Activated T-cell treated with anti-CD3 and anti-CD28 coated beads, Interleukin-2, amount 50 U/mL, for 72 hours (primary cell): ENCODE measurements around the gene GPRC5B. TPM values are rescaled to one million over a fixed set of nuclear protein-coding genes. Genes with fewer than 3 reads are reported as not detected.
A peak's percentile ranks its signal among the peaks of the same experiment; 100 is the strongest.

Experiments
- ATAC-seq, 2 donors: fragments of 150-1000 bp; cut with Tn5 transposase; replicated peaks in 1 of 2; 2 replicates each; pipeline ENCODE4 v1.10.0; 2021; ENCODE audit warnings: moderate library complexity in 2 of 2, mild to moderate bottlenecking in 1 of 2
- DNase-seq, 2 donors: peaks; one replicate each; pipeline ENCODE4 v3.0.0; 2021 to 2022; ENCODE audit warnings: mixed read lengths in 1 of 2
- H3K27ac Mint-ChIP-seq: one replicate; pipeline ENCODE4 v1.8.0; 2022; ENCODE audit warnings: mild to moderate bottlenecking, moderate library complexity, mixed read lengths
- H3K27me3 Mint-ChIP-seq: one replicate; pipeline ENCODE4 v1.8.0; 2022; ENCODE audit warnings: low read depth, mixed read lengths
- H3K36me3 Mint-ChIP-seq, 2 donors: one replicate each; pipeline ENCODE4 v1.8.0; 2022; ENCODE audit warnings: mixed read lengths in 2 of 2, mild to moderate bottlenecking in 1 of 2; ENCODE audit not compliant: insufficient read depth in 2 of 2
- H3K4me1 Mint-ChIP-seq: one replicate; pipeline ENCODE4 v1.8.0; 2022; ENCODE audit warnings: low read depth, mixed read lengths
- H3K4me3 Mint-ChIP-seq, 2 donors: one replicate each; pipeline ENCODE4 v1.8.0; 2022; ENCODE audit warnings: mild to moderate bottlenecking in 2 of 2, mixed read lengths in 2 of 2, moderate library complexity in 2 of 2
- H3K9me3 Mint-ChIP-seq, 2 donors: one replicate each; pipeline ENCODE4 v1.8.0; 2022; ENCODE audit warnings: mixed read lengths in 2 of 2
- total RNA-seq, 2 donors: library from RNA; stranded (reverse); gene quantifications; one replicate each; pipeline ENCODE4 v1.2.3, GENCODE V29; 2022

GPRC5B gene
- total RNA-seq, 2 donors from 2014 or later = 0.17 TPM; not detected in 1

- H3K9me3 Mint-ChIP-seq = peaks cover 0 to 2% of the 10 kb centered on the region in 2 donors
- H3K36me3 Mint-ChIP-seq = no peaks in the 10 kb centered on the region
- ATAC-seq (peak; percentile 64 to 65), DNase-seq (peak; percentile 81 to 85)
- peak overlapping the region; percentile 78 to 81 for H3K4me3 Mint-ChIP-seq
- no peak overlapping the region for H3K27ac Mint-ChIP-seq
- H3K27me3 Mint-ChIP-seq = peaks cover 22% of the 10 kb centered on the region
- H3K4me1 Mint-ChIP-seq = peaks cover 24% of the 10 kb centered on the region
Observed at GRCh38 chr16:19886073-19886941, 1.7 kb upstream of the GPRC5B start.

DNA sequence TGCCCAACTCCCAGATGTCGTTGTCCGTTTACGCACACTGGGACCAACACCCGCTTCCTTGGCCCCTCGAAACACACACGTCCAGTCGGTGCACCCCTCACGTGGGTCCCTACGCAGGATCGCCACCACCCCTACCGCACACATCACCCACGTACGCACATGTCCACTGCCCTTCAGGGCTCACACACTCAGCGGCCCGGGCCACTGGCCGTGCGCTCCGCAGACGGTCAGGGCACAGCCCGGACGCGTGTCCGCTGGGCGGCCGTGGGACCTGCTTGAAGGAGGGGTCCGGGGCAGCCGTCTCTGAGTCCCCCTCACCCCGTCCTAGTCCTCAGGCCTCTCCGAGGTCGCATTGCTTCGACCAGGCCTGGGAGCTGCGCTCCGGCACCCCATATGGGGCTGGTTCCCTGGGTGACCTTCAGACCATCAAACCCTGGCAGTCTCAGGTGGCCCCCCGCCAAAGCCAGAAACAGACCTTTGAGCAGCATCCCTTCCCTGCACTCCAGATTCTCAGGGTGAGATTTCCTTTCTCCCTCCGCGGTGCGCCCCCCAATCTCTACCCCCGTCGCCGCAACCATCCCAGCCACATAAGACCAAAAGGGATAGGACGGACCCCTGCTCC is 914 bp upstream of the GPRC5B start:
- H3K4me3 Mint-ChIP-seq = peak overlapping the region; percentile 78 to 81
- H3K4me1 Mint-ChIP-seq = peaks cover 24% of the 10 kb centered on the region
- no peak overlapping the region for H3K27ac Mint-ChIP-seq
- peaks cover 22% of the 10 kb centered on the region for H3K27me3 Mint-ChIP-seq
- ATAC-seq = peak; percentile 4 to 19
- peak in 1 of 2 donors; percentile 9 for DNase-seq
- H3K9me3 Mint-ChIP-seq = no peaks in the 10 kb centered on the region
- no peaks in the 10 kb centered on the region for H3K36me3 Mint-ChIP-seq

- peak overlapping the region; percentile 59 to 75 for H3K4me3 Mint-ChIP-seq
- peak in 1 of 2 donors; percentile 24 for ATAC-seq
- no peak for DNase-seq
Observed at GRCh38 chr16:19883966-19884485, 622 bp downstream of the GPRC5B start.

GRCh38 chr16:19883296-19883965 is 1.2 kb downstream of the GPRC5B start:
- no peaks in the 10 kb centered on the region for H3K36me3 Mint-ChIP-seq
- peaks cover 22% of the 10 kb centered on the region for H3K27me3 Mint-ChIP-seq
- ATAC-seq (no peak), DNase-seq (peak in 1 of 2 donors; percentile 9)
- H3K27ac Mint-ChIP-seq = no peak overlapping the region
- H3K9me3 Mint-ChIP-seq = no peaks in the 10 kb centered on the region
- peaks cover 17% of the 10 kb centered on the region for H3K4me1 Mint-ChIP-seq
- peak overlapping the region; percentile 59 to 75 for H3K4me3 Mint-ChIP-seq

More at GRCh38 chr16:19883966-19884485, 622 bp downstream of the GPRC5B start:
- peaks cover 22% of the 10 kb centered on the region for H3K4me1 Mint-ChIP-seq
- peaks cover 22% of the 10 kb centered on the region for H3K27me3 Mint-ChIP-seq
- H3K27ac Mint-ChIP-seq = no peak overlapping the region
- no peaks in the 10 kb centered on the region for H3K9me3 Mint-ChIP-seq
- H3K36me3 Mint-ChIP-seq = no peaks in the 10 kb centered on the region

- ATAC-seq (no peak), DNase-seq (no peak)
- no peak overlapping the region for H3K4me3 Mint-ChIP-seq
- peaks cover 22% of the 10 kb centered on the region for H3K27me3 Mint-ChIP-seq
- no peaks in the 10 kb centered on the region for H3K36me3 Mint-ChIP-seq
- H3K4me1 Mint-ChIP-seq = peaks cover 17% of the 10 kb centered on the region
- no peaks in the 10 kb centered on the region for H3K9me3 Mint-ChIP-seq
- H3K27ac Mint-ChIP-seq = no peak overlapping the region
Observed at GRCh38 chr16:19882646-19883045, 2.0 kb downstream of the GPRC5B start.

- ATAC-seq = no peak
- no peak for DNase-seq
- no peak overlapping the region for H3K27ac Mint-ChIP-seq
- H3K36me3 Mint-ChIP-seq = no peaks in the 10 kb centered on the region
- no peaks in the 10 kb centered on the region for H3K9me3 Mint-ChIP-seq
- H3K27me3 Mint-ChIP-seq = peaks cover 22% of the 10 kb centered on the region
- no peak overlapping the region for H3K4me3 Mint-ChIP-seq
- peaks cover 17% of the 10 kb centered on the region for H3K4me1 Mint-ChIP-seq
Observed at GRCh38 chr16:19882186-19882585, 2.5 kb downstream of the GPRC5B start.

DNA sequence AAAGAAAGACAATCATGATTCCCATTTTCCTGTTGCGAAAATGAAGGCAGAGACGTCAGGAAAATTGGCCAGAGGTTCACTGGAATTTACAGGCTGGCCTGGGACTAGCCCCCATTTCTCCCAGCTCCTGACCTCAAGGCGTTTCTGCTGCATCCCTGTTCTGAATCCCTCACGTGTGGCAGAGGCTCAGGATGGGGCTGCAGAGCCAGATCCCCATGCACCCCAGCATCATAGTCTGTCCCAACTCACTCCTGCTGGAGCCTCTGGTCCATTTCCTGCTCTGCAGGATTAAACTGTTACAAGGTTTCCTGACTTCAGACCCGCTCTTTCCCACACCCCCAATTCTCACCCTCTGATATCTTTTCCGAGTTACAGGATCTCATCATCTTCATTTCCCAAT is 2.9 kb downstream of the GPRC5B start:
- Mint-ChIP-seq H3K27me3 (peaks cover 22% of the 10 kb centered on the region), H3K4me3 (no peak overlapping the region), H3K36me3 (no peaks in the 10 kb centered on the region), H3K27ac (no peak overlapping the region), H3K9me3 (no peaks in the 10 kb centered on the region), H3K4me1 (peaks cover 17% of the 10 kb centered on the region)
- no peak for ATAC-seq
- DNase-seq = no peak

DNA sequence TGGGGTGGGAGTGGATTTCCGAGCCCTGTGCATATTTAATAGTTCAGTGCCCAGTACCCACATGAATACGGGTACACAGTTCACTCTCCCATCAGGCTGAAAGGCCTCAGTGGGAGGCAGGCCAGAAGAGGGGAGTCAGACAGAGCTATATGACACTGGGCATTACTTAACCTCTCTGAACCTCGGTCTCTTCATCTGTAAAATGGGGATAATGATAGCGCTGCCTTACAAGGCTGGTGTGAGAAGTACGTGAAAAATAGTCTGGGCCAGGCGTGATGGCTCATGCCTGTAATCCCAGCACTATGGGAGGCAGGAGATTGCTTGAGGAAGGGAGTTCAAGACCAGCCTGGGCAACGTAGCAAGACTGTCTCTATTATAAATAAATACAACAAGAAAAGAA is 3.6 kb downstream of the GPRC5B start:
- ATAC-seq (no peak), DNase-seq (no peak)
- Mint-ChIP-seq H3K4me1 (peaks cover 11% of the 10 kb centered on the region), H3K36me3 (no peaks in the 10 kb centered on the region), H3K4me3 (no peak overlapping the region), H3K27me3 (peaks cover 20% of the 10 kb centered on the region), H3K9me3 (no peaks in the 10 kb centered on the region), H3K27ac (no peak overlapping the region)

- H3K36me3 Mint-ChIP-seq = no peaks in the 10 kb centered on the region
Observed at GRCh38 chr16:19879241-19879792, 5.3 kb downstream of the GPRC5B start.

DNA sequence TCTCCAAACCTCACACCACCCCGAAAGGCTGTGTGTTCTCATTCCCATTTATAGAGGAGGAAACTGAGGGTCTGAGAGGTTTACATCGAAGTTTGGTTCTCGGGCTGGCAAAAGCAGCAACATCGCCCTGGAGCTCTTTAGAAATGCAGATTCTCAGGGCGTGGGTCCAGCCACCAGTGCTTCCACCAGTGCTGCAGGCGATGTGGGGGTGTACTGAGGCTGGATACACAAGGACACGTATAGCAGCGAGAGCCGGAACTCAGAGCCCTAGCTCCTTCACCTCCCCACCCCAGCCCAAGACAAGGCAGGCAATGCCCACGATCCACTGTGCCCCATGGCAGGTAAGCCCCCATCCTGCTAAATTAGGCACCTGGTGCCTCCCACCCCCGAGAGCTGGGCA is 5.9 kb downstream of the GPRC5B start:
- no peaks in the 10 kb centered on the region for H3K9me3 Mint-ChIP-seq
- no peaks in the 10 kb centered on the region for H3K36me3 Mint-ChIP-seq
- DNase-seq = no peak
- H3K27ac Mint-ChIP-seq = no peak overlapping the region
- H3K27me3 Mint-ChIP-seq = peaks cover 15% of the 10 kb centered on the region
- H3K4me1 Mint-ChIP-seq = peaks cover 5% of the 10 kb centered on the region
- no peak overlapping the region for H3K4me3 Mint-ChIP-seq
- ATAC-seq = no peak

More at GRCh38 chr16:19879241-19879792, 5.3 kb downstream of the GPRC5B start:
- Mint-ChIP-seq H3K4me1 (peaks cover 3% of the 10 kb centered on the region), H3K4me3 (no peak overlapping the region), H3K27me3 (peaks cover 12% of the 10 kb centered on the region), H3K9me3 (no peaks in the 10 kb centered on the region), H3K27ac (no peak overlapping the region)
- DNase-seq = no peak
- no peak for ATAC-seq

DNA sequence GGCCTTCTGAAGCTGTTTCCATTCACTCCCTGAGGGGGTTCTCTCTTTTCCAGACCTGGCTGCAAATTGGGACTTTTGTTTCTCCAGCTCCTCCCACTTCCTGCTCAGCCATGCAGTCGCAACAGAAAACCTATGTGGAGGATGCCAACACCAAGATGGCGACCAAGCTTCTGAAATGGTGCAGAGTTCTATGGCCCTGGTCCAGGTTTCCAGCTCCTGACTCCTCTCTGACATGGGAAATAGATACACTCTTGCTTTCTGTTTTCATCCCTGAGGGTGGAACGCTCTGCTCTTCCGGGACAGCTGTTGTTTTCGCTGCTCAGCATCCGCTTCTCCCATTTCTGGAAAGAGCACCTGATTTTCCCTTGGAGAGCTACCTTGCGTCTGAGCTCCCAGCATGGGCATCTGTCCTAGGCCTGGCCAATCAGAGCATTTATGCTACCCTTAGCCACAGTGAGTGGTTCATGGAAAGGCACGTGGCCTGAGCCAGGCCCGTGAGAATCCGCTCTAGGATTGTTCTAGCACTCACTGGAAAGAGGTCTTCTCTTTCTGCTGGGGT is 8.1 kb downstream of the GPRC5B start:
- Mint-ChIP-seq H3K36me3 (no peaks in the 10 kb centered on the region), H3K9me3 (no peaks in the 10 kb centered on the region), H3K27me3 (peaks cover 6% of the 10 kb centered on the region), H3K4me1 (peaks cover 5% of the 10 kb centered on the region), H3K4me3 (no peak overlapping the region), H3K27ac (no peak overlapping the region)
- ATAC-seq = no peak
- no peak for DNase-seq

- Mint-ChIP-seq H3K36me3 (no peaks in the 10 kb centered on the region), H3K27me3 (peaks cover 6% of the 10 kb centered on the region), H3K27ac (no peak overlapping the region), H3K9me3 (no peaks in the 10 kb centered on the region), H3K4me1 (peaks cover 5% of the 10 kb centered on the region), H3K4me3 (no peak overlapping the region)
- no peak for ATAC-seq
- DNase-seq = no peak
Observed at GRCh38 chr16:19875900-19876299, 8.7 kb downstream of the GPRC5B start.
